GM12878 (cell line): ENCODE results near the gene PALS1. TPM values are rescaled to one million over a fixed set of nuclear protein-coding genes. Genes with fewer than 3 reads are reported as not detected.
A peak's percentile ranks its signal among the peaks of the same experiment; 100 is the strongest.

Experiments used
- ATAC-seq: fragments of 200-7000 bp; cut with Tn5 transposase; 3 replicates; pipeline ENCODE4 v1.9.1; 2020; ENCODE audit warnings: mild to moderate bottlenecking, moderate library complexity
- BruUV-seq: library from RNA; stranded (reverse); fragments of 400-500 nt; replicated peaks from 2 replicates; lab custom pipeline; 2021; lab: Mats Ljungman, UMichigan
- CTCF ChIA-PET: fragments of 300-600 bp; sonication (Branson Sonifier 250); formaldehyde crosslinking; extraction: SDS; loops from one replicate; lab custom pipeline; 2021; ENCODE audit warnings: inconsistent platforms; lab: Yijun Ruan, JAX
- POLR2A ChIA-PET: fragments of 350-600 bp; formaldehyde crosslinking; extraction: SDS; loops from one replicate; lab custom pipeline; 2021; ENCODE audit warnings: inconsistent platforms; lab: Charles Lee
- RAD21 ChIA-PET: fragments of 300-600 bp; sonication (Branson Sonifier 250); formaldehyde crosslinking; loops from one replicate; lab custom pipeline; 2023; ENCODE audit warnings: antibody characterized with exemption; ENCODE audit not compliant: unreplicated experiment; lab: Charles Lee
- SMC1A ChIA-PET: fragments of 300-600 bp; sonication (Branson Sonifier 250); formaldehyde crosslinking; loops from one replicate; lab custom pipeline; 2023; ENCODE audit not compliant: unreplicated experiment, uncharacterized antibody; lab: Charles Lee
- DNase-seq: peaks from one replicate; pipeline ENCODE4 v3.0.0-alpha.2; 2011; ENCODE audit warnings: low read depth, low spot score
- FAIRE-seq: peaks from 3 replicates; lab custom pipeline; 2011; peaks lifted over from hg19 to GRCh38; lab: Jason Lieb, UNC
- H2AFZ ChIP-seq: 2 replicates; pipeline ENCODE4 v1.6.0; 2011; ENCODE audit warnings: low read depth, low read length, control low read depth; ENCODE audit not compliant: control insufficient read depth
- H3K27ac ChIP-seq: 2 replicates; pipeline ENCODE4 v1.5.1; 2011; ENCODE audit warnings: control low read depth; ENCODE audit not compliant: control insufficient read depth, insufficient read depth
- H3K27me3 ChIP-seq, 2 experiments: replicated peaks in 1 of 2; 2 replicates each; pipeline versions ENCODE4 v1.6.0 to v1.6.1; 2011; ENCODE audit warnings: low read length in 1 of 2; ENCODE audit not compliant: control insufficient read depth in 2 of 2, insufficient read depth in 2 of 2
- H3K36me3 ChIP-seq, 2 experiments: 2 replicates each; pipeline ENCODE4 v1.5.1; 2011; ENCODE audit warnings: low read length in 1 of 2; ENCODE audit not compliant: control insufficient read depth in 2 of 2, insufficient read depth in 2 of 2
- H3K4me1 ChIP-seq: 2 replicates; pipeline ENCODE4 v1.6.1; 2011; ENCODE audit warnings: mild to moderate bottlenecking, low read length, moderate library complexity, mixed read lengths; ENCODE audit not compliant: control insufficient read depth, insufficient read depth
- H3K4me2 ChIP-seq: 2 replicates; pipeline ENCODE4 v1.6.0; 2011; ENCODE audit warnings: control low read depth; ENCODE audit not compliant: control insufficient read depth, insufficient read depth
- H3K4me3 ChIP-seq: fragments of 200-600 bp; sonication (generic); 2 replicates; pipeline ENCODE4 v1.5.1; 2016
- H3K79me2 ChIP-seq: 2 replicates; pipeline ENCODE4 v1.6.0; 2011; ENCODE audit warnings: low read length; ENCODE audit not compliant: control insufficient read depth, insufficient read depth
- H3K9ac ChIP-seq: 2 replicates; pipeline ENCODE4 v1.8.0; 2011; ENCODE audit warnings: low read length, control low read depth, mixed read lengths; ENCODE audit not compliant: control insufficient read depth, insufficient read depth
- H3K9me3 ChIP-seq: replicated peaks from 3 replicates; pipeline ENCODE4 v1.5.1; 2011; ENCODE audit warnings: mild to moderate bottlenecking, low read length; ENCODE audit not compliant: control insufficient read depth, insufficient read depth
- H4K20me1 ChIP-seq: 2 replicates; pipeline ENCODE4 v1.6.0; 2011; ENCODE audit not compliant: control insufficient read depth, insufficient read depth
- CHD1 ChIP-seq: IDR thresholded peaks from 2 replicates; pipeline ENCODE4 v1.6.1; 2012; ENCODE audit warnings: low read depth, low read length, improper control_type of control experiment
- CREB1 ChIP-seq: IDR thresholded peaks from 2 replicates; pipeline ENCODE4 v1.6.1; 2012; ENCODE audit warnings: low read depth, mild to moderate bottlenecking, inconsistent platforms
- JUNB ChIP-seq: IDR thresholded peaks from 2 replicates; pipeline ENCODE4 v1.6.1; 2016; ENCODE audit warnings: antibody characterized with exemption, mild to moderate bottlenecking
- LARP7 ChIP-seq: fragments of 450-650 bp; IDR thresholded peaks from 2 replicates; pipeline ENCODE4 v1.6.1; 2017; ENCODE audit warnings: mild to moderate bottlenecking
- RB1 ChIP-seq: fragments of 450-650 bp; formaldehyde crosslinking; IDR thresholded peaks from 2 replicates; pipeline ENCODE4 v1.6.1; 2017; ENCODE audit warnings: mild to moderate bottlenecking, borderline replicate concordance
- RFX5 ChIP-seq: IDR thresholded peaks from 2 replicates; pipeline ENCODE4 v1.6.1; 2011; ENCODE audit warnings: low read depth, low read length, improper control_type of control experiment
- SIX5 ChIP-seq: IDR thresholded peaks from 2 replicates; pipeline ENCODE4 v1.6.1; 2011; ENCODE audit warnings: mild to moderate bottlenecking, low read depth, low read length, moderate library complexity; ENCODE audit not compliant: severe bottlenecking
- SMARCA5 ChIP-seq: fragments of 450-650 bp; IDR thresholded peaks from 2 replicates; pipeline ENCODE4 v1.6.1; 2017; ENCODE audit warnings: mild to moderate bottlenecking
- WGBS: methylation state at CpG from one replicate; pipeline ENCODE4 v1.1.6; 2016; ENCODE audit warnings: low lambda C conversion rate; ENCODE audit not compliant: insufficient replicate concordance, insufficient coverage; ENCODE audit errors: missing lambda C conversion rate; 5-methylcytosine and 5-hydroxymethylcytosine counted together
- in situ Hi-C: fragments of 300-500 bp; cut with MboI; formaldehyde crosslinking; loops from 9 replicates; pipeline ENCODE4 v1.14.3; 2018; ENCODE audit warnings: mixed read lengths
- intact Hi-C: fragments of 100-400 bp; cut with micrococcal nuclease; formaldehyde crosslinking; loops from one replicate; pipeline ENCODE4 v1.14.2; 2022; ENCODE audit not compliant: unreplicated experiment
- polyA plus RNA-seq, 11 experiments: library from polyadenylated mRNA; depleted of rRNA in 4 of 11; unstranded in 6 of 11; stranded (reverse) in 5 of 11; fragments of >200 nt; fragmentation: Nextera tagmentation in 4 of 11; fragmentation: Illumina TruSeq in 1 of 11; extraction: Ambion mirVana in 4 of 11; extraction: Trizol in 1 of 11; gene quantifications; 1 replicate in 1 of 11; 2 replicates in 10 of 11; pipeline versions ENCODE4 v1.2.1 to v1.2.3, GENCODE V29; 2011 to 2016; ENCODE audit warnings: inconsistent platforms in 2 of 11, missing spikeins in 2 of 11, low read depth in 1 of 11
- total RNA-seq, 4 experiments: library from RNA; depleted of rRNA in 3 of 4; stranded (reverse); fragments of >200 nt in 3 of 4; fragmentation: Illumina TruSeq in 1 of 4; extraction: Trizol in 1 of 4; gene quantifications; 2 replicates each; pipeline versions ENCODE4 v1.2.1 to v1.2.3, GENCODE V29; 2013 to 2021
- TF ChIP-seq, protein P1 (sequence below): fragments of 450-650 bp; IDR thresholded peaks from 2 replicates; pipeline ENCODE4 v1.6.1; 2017; ENCODE audit warnings: mild to moderate bottlenecking, moderate library complexity
- TF ChIP-seq, protein P2 (sequence below): IDR thresholded peaks from 2 replicates; pipeline ENCODE4 v1.6.1; 2012; ENCODE audit warnings: low read length, inconsistent platforms

The PALS1 gene
- total and polyA plus RNA-seq, 10 of the 15 experiments (the other 5 are each of a cell fraction or from before 2014, with no cell fraction given): 4.2 to 10.9 (median 6.6) TPM

DNA sequence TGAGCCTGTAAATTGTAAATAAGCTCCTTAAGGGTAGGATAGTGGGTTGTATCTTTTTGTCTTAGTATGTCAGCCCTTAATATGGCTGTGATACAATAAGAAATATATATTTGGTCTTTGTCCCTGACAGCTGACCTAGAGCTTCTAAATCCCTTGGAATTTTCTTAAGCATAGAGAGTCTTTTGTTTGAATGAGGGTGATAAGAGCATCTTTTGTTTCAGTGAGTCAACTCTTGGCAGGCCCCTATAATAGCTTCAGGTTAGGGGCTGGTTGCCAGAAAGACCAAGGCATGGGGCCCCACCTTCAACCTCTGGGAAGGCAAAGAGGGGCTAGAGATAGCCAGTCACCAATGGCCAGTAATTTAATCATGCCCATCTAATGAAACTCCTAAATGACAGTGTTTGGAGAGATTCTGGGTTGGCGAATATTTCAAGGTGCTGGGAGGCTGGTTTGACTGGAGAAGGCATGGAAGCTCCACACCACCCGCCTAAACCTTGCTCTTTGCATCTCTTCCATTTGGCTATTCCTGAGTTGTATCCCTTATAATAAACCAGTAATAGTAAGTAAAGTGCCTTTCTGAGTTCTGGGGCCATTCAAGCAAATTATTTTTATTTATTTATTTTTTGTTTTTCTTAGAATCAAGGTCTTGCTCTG lies 10.5 kb downstream of the PALS1 start (continued):
- TF ChIP-seq, protein P1, sequence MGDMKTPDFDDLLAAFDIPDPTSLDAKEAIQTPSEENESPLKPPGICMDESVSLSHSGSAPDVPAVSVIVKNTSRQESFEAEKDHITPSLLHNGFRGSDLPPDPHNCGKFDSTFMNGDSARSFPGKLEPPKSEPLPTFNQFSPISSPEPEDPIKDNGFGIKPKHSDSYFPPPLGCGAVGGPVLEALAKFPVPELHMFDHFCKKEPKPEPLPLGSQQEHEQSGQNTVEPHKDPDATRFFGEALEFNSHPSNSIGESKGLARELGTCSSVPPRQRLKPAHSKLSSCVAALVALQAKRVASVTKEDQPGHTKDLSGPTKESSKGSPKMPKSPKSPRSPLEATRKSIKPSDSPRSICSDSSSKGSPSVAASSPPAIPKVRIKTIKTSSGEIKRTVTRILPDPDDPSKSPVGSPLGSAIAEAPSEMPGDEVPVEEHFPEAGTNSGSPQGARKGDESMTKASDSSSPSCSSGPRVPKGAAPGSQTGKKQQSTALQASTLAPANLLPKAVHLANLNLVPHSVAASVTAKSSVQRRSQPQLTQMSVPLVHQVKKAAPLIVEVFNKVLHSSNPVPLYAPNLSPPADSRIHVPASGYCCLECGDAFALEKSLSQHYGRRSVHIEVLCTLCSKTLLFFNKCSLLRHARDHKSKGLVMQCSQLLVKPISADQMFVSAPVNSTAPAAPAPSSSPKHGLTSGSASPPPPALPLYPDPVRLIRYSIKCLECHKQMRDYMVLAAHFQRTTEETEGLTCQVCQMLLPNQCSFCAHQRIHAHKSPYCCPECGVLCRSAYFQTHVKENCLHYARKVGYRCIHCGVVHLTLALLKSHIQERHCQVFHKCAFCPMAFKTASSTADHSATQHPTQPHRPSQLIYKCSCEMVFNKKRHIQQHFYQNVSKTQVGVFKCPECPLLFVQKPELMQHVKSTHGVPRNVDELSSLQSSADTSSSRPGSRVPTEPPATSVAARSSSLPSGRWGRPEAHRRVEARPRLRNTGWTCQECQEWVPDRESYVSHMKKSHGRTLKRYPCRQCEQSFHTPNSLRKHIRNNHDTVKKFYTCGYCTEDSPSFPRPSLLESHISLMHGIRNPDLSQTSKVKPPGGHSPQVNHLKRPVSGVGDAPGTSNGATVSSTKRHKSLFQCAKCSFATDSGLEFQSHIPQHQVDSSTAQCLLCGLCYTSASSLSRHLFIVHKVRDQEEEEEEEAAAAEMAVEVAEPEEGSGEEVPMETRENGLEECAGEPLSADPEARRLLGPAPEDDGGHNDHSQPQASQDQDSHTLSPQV: no peak
- TF ChIP-seq CHD1: no peak
- TF ChIP-seq RB1: no peak

DNA sequence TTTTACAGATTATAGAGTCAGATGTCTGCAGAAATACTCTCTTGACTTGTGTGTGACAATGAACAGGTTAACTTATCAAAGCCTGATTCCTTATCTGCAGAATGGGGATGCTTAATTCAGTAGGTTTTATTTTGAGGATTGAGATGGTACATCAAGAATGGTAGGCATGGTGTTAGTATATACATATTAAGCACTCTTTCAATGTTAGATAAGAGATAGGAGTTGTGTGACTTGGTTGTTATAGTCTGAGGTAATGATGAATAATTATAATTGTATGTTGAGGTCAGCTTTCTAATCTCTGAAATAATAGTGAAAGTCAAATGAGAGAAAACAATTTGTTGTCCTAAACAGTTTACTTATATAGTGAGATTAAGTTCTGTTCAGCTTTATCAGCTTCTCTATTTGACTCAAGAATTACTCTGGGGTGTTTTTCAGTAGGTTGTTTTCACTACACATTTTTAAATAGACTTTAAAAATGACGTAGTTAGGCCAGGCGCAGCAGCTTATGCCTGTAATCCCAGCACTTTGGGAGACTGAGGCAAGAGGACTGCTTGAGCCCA lies 11.9 kb downstream of the PALS1 start:
- ChIA-PET SMC1A (interaction anchor here (1.0 to 2.0 kb wide), 4 partner anchors 8 to 51 kb away, joined by 3 to 9 read pairs (median 4); no protein-coding TSS in a partner anchor), CTCF (interaction anchor here (1.0 to 2.7 kb wide), 4 partner anchors 9 to 33 kb away, joined by 5 to 12 read pairs (median 6); no protein-coding TSS in a partner anchor)
- TF ChIP-seq JUNB (peak; percentile 64), SMARCA5 (no peak), LARP7 (no peak), SIX5 (no peak), CREB1 (no peak), RFX5 (no peak)
- TF ChIP-seq, protein P2, sequence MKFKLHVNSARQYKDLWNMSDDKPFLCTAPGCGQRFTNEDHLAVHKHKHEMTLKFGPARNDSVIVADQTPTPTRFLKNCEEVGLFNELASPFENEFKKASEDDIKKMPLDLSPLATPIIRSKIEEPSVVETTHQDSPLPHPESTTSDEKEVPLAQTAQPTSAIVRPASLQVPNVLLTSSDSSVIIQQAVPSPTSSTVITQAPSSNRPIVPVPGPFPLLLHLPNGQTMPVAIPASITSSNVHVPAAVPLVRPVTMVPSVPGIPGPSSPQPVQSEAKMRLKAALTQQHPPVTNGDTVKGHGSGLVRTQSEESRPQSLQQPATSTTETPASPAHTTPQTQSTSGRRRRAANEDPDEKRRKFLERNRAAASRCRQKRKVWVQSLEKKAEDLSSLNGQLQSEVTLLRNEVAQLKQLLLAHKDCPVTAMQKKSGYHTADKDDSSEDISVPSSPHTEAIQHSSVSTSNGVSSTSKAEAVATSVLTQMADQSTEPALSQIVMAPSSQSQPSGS: no peak

More for the DNA sequence above, 11.9 kb downstream of the PALS1 start:
- Histone ChIP-seq H3K79me2 (peaks cover 35% of the 10 kb centered on the region), H3K27ac (peak overlapping the region; percentile 22; the same call in 1 of the 2 replicates), H3K9me3 (no peaks in the 10 kb centered on the region), H3K4me3 (no peak overlapping the region), H3K4me2 (no peak overlapping the region), H4K20me1 (no peaks in the 10 kb centered on the region), H3K27me3 (no peaks in the 10 kb centered on the region), H3K36me3 (no peaks in the 10 kb centered on the region; a peak in 2 of 4 replicates), H3K4me1 (peaks cover 4% of the 10 kb centered on the region; the same call in 1 of the 2 replicates), H3K9ac (no peak overlapping the region), H2AFZ (no peak overlapping the region)
- BruUV-seq: no TSS peak
- POLR2A ChIA-PET: interaction anchor here (0.6 to 1.7 kb wide), 3 partner anchors 11 to 29 kb away, joined by 4 to 5 read pairs (median 5); no protein-coding TSS in a partner anchor
- 0% methylated on average over 2 of the region's 2 CpGs for WGBS
- peak; percentile 18 for FAIRE-seq
- peak; percentile 62 for ATAC-seq
- RAD21 ChIA-PET: no interaction called here
- in situ Hi-C loops (no loop called here), intact Hi-C loops (no loop called here)
- no peak for DNase-seq
